Measurements from ENCODE around the gene NFYB.
"Not testable (repeated sequence)": the region's sequence is repeated elsewhere in the genome, so short reads cannot be mapped to it uniquely, and the experiment has no call there.

Gene NFYB

DNA sequence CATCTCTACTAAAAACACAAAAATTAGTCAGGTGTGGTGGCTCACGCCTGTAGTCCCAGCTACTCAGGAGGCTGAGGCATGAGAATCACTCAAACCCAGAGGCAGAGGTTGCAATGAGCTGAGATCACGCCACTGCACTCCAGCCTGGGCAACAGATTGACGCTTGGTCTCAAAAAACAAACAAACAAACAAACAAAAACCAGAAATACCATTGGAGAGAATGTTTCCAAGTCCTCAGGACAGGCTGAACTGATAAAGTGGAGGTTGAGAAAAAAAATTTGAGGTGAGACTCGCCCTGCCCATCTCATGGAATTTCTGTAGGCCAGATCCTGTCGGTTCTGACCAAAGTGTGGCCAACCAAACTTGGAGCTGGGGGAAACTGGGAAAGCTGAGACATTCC is 30.6 kb upstream of the NFYB start:
- Mint-ChIP-seq H3K4me3 (no peak overlapping the region), H3K27ac (no peak overlapping the region), H3K4me1 (no peaks in the 10 kb centered on the region), H3K27me3 (no peaks in the 10 kb centered on the region), H3K9me3 (no peaks in the 10 kb centered on the region), H3K36me3 (ENCODE audit: low read depth) (no peaks in the 10 kb centered on the region)
- ATAC-seq (no peak), DNase-seq (no peak)

- H3K27ac Mint-ChIP-seq: no peak overlapping the region
Measured at GRCh38 chr12:104167519-104168458, 29.8 kb upstream of the NFYB start.

DNA sequence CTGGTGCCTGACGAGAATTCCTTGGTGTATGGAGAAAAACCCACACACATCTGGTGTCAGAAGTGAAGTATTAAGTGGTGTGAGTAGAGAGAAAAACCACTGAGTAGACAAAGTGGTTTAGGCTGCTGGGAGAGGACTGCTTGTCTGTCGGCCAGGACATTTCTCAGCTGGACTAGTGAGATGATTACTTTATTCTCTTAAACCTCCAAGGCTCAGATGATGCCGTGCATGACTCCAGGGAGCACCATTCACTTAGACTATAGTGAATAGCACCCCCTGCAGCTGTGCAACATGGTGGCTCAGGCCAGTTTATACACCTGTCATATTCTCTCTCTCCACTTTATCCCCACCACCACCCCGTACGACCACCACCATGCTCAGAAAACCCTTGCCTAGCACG is 28.5 kb upstream of the NFYB start:
- no peaks in the 10 kb centered on the region for H3K36me3 Mint-ChIP-seq (ENCODE audit: low read depth)
- H3K27ac Mint-ChIP-seq: no peak overlapping the region
- no peak for ATAC-seq

More at GRCh38 chr12:104167519-104168458, 29.8 kb upstream of the NFYB start:
- no peak for ATAC-seq
- no peaks in the 10 kb centered on the region for H3K27me3 Mint-ChIP-seq
- H3K4me3 Mint-ChIP-seq: no peak overlapping the region
- DNase-seq: no peak
- no peaks in the 10 kb centered on the region for H3K36me3 Mint-ChIP-seq (ENCODE audit: low read depth)
- peaks cover 4% of the 10 kb centered on the region for H3K9me3 Mint-ChIP-seq
- H3K4me1 Mint-ChIP-seq: peaks cover 2% of the 10 kb centered on the region

DNA sequence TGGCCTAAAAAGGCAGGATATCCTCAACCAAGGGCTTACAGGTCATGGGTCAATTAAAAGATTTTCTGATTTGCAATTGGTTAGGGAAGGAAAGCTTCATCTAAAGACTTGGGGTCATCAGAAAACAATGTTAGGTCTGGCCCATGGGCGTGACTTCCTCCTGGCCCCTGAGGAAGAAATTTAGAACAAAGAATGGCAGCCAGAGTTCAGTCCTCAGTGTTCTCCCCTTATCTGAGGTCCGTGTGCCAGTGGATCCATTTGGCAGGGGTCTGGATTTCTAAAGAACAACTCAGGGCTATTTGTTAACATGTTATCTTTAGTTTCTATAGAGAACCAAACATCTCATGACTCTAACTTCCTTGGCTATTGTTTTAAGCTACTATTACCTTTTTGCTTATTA is 27.8 kb upstream of the NFYB start:
- Mint-ChIP-seq H3K9me3 (peaks cover 7% of the 10 kb centered on the region), H3K4me1 (peaks cover 3% of the 10 kb centered on the region), H3K27me3 (no peaks in the 10 kb centered on the region), H3K27ac (no peak overlapping the region), H3K4me3 (no peak overlapping the region), H3K36me3 (ENCODE audit: low read depth) (no peaks in the 10 kb centered on the region)
- DNase-seq (no peak), ATAC-seq (no peak)

More for the DNA sequence above, 28.5 kb upstream of the NFYB start:
- Mint-ChIP-seq H3K4me3 (no peak overlapping the region), H3K27me3 (no peaks in the 10 kb centered on the region), H3K4me1 (peaks cover 3% of the 10 kb centered on the region), H3K9me3 (peaks cover 7% of the 10 kb centered on the region)
- no peak for DNase-seq

- peaks cover 3% of the 10 kb centered on the region for H3K4me1 Mint-ChIP-seq
- H3K27ac Mint-ChIP-seq: no peak overlapping the region
- no peak for ATAC-seq
- H3K4me3 Mint-ChIP-seq: no peak overlapping the region
- no peaks in the 10 kb centered on the region for H3K27me3 Mint-ChIP-seq
- H3K36me3 Mint-ChIP-seq (ENCODE audit: low read depth): no peaks in the 10 kb centered on the region
- H3K9me3 Mint-ChIP-seq: peaks cover 7% of the 10 kb centered on the region
- DNase-seq: no peak
Measured at GRCh38 chr12:104164634-104165033, 26.6 kb upstream of the NFYB start.

DNA sequence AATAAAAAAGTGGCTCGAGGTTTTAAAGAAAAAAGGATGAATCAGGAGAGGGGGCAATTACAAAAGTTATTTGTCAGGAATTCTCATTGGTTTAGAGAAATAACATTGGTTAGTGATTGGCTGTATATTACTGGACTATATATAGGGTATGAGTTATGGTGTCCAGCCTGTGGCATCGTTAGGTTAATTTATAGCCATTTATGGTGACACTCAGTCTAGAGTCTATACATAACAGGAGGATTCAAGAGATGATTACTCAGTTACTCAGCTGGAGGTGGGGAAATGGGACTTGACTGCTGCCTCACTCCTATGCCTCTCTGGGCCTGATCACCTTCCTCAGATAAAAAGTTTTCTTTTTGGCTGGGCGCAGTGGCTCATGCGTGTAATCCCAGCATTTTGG is 25.6 kb upstream of the NFYB start:
- DNase-seq: no peak
- Mint-ChIP-seq H3K9me3 (peaks cover 7% of the 10 kb centered on the region), H3K27me3 (no peaks in the 10 kb centered on the region), H3K4me3 (no peak overlapping the region), H3K4me1 (peaks cover 3% of the 10 kb centered on the region), H3K27ac (no peak overlapping the region), H3K36me3 (ENCODE audit: low read depth) (no peaks in the 10 kb centered on the region)
- ATAC-seq: no peak

DNA sequence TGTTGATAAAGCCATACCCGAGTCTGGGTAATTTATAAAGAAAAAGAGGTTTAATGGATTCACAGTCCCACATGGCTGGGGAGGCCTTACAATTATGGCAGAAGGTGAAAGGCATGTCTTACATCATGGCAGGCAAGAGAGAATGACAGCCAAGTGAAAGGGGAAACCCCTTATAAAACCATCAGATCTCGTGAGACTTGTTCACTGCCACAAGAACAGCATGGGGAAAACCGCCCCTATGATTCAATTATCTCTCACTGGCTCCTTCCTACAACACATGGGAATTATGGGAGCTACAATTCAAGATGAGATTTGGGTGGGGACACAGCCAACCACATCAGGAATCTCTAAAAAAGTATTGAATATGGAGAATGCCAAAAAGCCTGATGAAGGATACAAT is 25.0 kb upstream of the NFYB start:
- not testable (repeated sequence) for H3K4me3 Mint-ChIP-seq; H3K9me3 Mint-ChIP-seq; H3K36me3 Mint-ChIP-seq (ENCODE audit: low read depth); DNase-seq; H3K4me1 Mint-ChIP-seq; H3K27ac Mint-ChIP-seq; H3K27me3 Mint-ChIP-seq
- peak; percentile 43 for ATAC-seq

GRCh38 chr12:104155711-104156555 is 17.9 kb upstream of the NFYB start:
- ATAC-seq: no peak

DNA sequence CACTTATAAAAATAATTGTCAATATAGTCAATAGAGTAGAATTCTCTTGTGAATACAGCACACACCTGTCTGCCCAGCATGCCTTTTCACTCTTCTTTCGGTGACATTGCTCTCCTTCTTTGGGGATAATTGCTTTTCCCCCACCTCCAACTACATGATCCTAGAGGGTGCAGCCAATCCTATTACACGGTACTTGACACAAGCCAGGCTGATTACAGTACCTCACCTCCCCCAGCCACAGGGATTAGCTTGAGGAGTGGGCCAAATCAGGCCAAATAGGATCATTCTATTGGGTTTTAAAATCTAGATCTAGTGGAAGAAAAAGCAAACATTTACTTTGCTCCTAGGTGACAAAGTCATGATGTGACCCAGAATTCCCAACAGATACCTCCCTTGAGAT is 16.8 kb upstream of the NFYB start:
- Mint-ChIP-seq H3K27me3 (peaks cover 8% of the 10 kb centered on the region), H3K9me3 (no peaks in the 10 kb centered on the region), H3K4me1 (peaks cover 8% of the 10 kb centered on the region), H3K27ac (no peak overlapping the region), H3K4me3 (no peak overlapping the region), H3K36me3 (ENCODE audit: low read depth) (no peaks in the 10 kb centered on the region)
- ATAC-seq (no peak), DNase-seq (no peak)

More at GRCh38 chr12:104155711-104156555, 17.9 kb upstream of the NFYB start:
- no peak for DNase-seq
- peaks cover 3% of the 10 kb centered on the region for H3K27me3 Mint-ChIP-seq
- H3K4me1 Mint-ChIP-seq: peaks cover 8% of the 10 kb centered on the region
- H3K27ac Mint-ChIP-seq: no peak overlapping the region
- H3K36me3 Mint-ChIP-seq (ENCODE audit: low read depth): no peaks in the 10 kb centered on the region
- H3K9me3 Mint-ChIP-seq: no peaks in the 10 kb centered on the region
- no peak overlapping the region for H3K4me3 Mint-ChIP-seq

DNA sequence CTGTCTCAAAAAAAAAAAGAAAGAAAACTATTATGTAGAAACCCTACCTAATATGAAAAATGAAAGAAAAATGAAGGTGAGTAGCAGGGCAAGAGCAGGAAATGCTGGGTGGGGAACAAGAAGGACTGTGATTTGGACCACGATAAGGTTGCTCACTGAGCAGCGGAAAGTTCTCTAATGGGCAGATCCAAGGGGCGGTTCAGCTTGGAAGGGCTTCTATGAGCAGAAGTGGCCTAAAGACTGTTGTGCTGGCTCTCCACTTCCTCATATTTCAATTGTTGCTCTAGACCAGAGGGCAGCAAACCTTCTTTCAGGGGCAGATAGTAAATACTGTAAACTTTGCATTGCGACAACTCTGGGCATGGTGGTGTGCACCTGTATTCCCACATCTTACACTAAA is 16.3 kb upstream of the NFYB start:
- DNase-seq: no peak
- Mint-ChIP-seq H3K27me3 (peaks cover 10% of the 10 kb centered on the region), H3K9me3 (no peaks in the 10 kb centered on the region), H3K36me3 (ENCODE audit: low read depth) (no peaks in the 10 kb centered on the region), H3K4me1 (peaks cover 8% of the 10 kb centered on the region), H3K4me3 (no peak overlapping the region), H3K27ac (peak overlapping the region; percentile 1)
- no peak for ATAC-seq

DNA sequence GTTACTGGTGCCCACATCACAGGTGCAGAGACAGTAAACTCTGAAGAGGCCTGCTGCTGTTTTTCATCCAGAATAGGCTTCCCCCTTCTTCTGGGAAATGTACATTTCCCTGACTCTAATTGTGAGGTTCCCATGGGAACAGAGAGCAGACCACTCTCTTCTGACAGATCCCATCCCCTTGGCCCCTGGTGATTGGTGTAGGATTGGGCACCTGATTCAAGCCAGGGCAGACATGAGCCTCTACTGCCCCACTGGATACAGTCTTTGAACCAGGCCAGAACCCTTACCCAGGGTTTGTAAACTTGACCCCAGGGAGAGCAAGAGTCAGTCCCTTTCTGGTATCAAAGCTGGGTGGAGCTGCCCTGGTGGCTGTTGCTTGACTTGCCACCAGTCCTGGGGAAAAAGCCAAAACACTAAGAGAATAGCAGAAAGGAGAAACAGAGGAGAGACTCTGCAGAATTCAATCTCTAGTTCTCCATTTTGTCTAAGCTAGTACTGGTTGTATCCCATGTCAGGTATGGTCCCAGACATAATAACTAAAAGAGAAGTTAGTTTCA is 14.8 kb upstream of the NFYB start:
- Mint-ChIP-seq H3K36me3 (ENCODE audit: low read depth) (no peaks in the 10 kb centered on the region), H3K27me3 (peaks cover 11% of the 10 kb centered on the region), H3K9me3 (no peaks in the 10 kb centered on the region), H3K4me3 (no peak overlapping the region), H3K27ac (no peak overlapping the region), H3K4me1 (peaks cover 8% of the 10 kb centered on the region)
- no peak for ATAC-seq
- no peak for DNase-seq

- peaks cover 14% of the 10 kb centered on the region for H3K27me3 Mint-ChIP-seq
- H3K4me3 Mint-ChIP-seq: no peak overlapping the region
- no peaks in the 10 kb centered on the region for H3K36me3 Mint-ChIP-seq (ENCODE audit: low read depth)
- peaks cover 4% of the 10 kb centered on the region for H3K9me3 Mint-ChIP-seq
- H3K27ac Mint-ChIP-seq: no peak overlapping the region
- H3K4me1 Mint-ChIP-seq: peaks cover 8% of the 10 kb centered on the region
- ATAC-seq (no peak), DNase-seq (no peak)
Measured at GRCh38 chr12:104150416-104150815, 12.4 kb upstream of the NFYB start.

DNA sequence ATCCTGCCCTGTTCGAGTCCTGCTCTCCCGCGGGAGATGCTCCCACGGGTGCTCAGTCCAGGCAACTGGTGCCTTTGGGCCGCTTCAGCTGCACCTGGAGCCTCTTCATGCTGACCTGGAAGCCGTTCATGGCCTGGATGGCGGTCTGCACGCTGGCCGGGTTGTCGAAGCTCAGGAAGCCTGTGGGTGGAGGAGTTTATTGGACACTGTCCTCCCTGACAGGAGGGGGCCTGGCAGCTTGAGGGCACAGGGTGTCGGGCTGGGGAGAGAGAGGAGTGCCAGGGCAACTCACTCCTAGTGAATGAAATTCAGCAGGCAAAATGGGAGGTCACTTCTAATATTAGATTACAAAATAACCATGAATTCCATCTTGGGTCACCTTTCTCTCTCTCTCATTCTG is 9.3 kb upstream of the NFYB start:
- peaks cover 15% of the 10 kb centered on the region for H3K27me3 Mint-ChIP-seq
- no peak for ATAC-seq

GRCh38 chr12:104143918-104144317 is 5.9 kb upstream of the NFYB start:
- Mint-ChIP-seq H3K27ac (no peak overlapping the region), H3K27me3 (peaks cover 8% of the 10 kb centered on the region), H3K36me3 (ENCODE audit: low read depth) (no peaks in the 10 kb centered on the region), H3K4me3 (no peak overlapping the region), H3K9me3 (peaks cover 7% of the 10 kb centered on the region), H3K4me1 (peaks cover 2% of the 10 kb centered on the region)
- no peak for DNase-seq
- ATAC-seq: peak; percentile 57

More for the DNA sequence above, 9.3 kb upstream of the NFYB start:
- no peaks in the 10 kb centered on the region for H3K4me1 Mint-ChIP-seq
- H3K27ac Mint-ChIP-seq: no peak overlapping the region
- H3K9me3 Mint-ChIP-seq: peaks cover 7% of the 10 kb centered on the region
- H3K4me3 Mint-ChIP-seq: no peak overlapping the region
- DNase-seq: no peak
- H3K36me3 Mint-ChIP-seq (ENCODE audit: low read depth): no peaks in the 10 kb centered on the region
